Sigmoid colon (tissue), 3 donors: ENCODE results near the gene ZFPM1.

ENCODE experiments used
- CTCF ChIP-seq, 4 experiments: fragments of 450-650 bp in 3 of 4; fragments of 200-600 bp in 1 of 4; IDR thresholded peaks; one replicate each; pipeline ENCODE4 v1.5.1; 2016 to 2019; ENCODE audit warnings: antibody characterized with exemption in 4 of 4, mild to moderate bottlenecking in 3 of 4, moderate library complexity in 2 of 4
- POLR2A ChIP-seq, 2 donors: fragments of 450-650 bp; IDR thresholded peaks; one replicate each; pipeline ENCODE4 v1.6.1; 2016; ENCODE audit warnings: antibody characterized with exemption in 2 of 2, mild to moderate bottlenecking in 2 of 2, moderate library complexity in 2 of 2

GRCh38 chr16:88570691-88571092, 117.6 kb downstream of the ZFPM1 start:
- TF ChIP-seq CTCF (IDR thresholded peaks at IDR 0.05), result no peak
- no peak for TF ChIP-seq POLR2A (IDR thresholded peaks at IDR 0.05)
